Measurements from ENCODE around the gene PCED1A. TPM values are rescaled to one million over a fixed set of nuclear protein-coding genes. Genes with fewer than 3 reads are reported as not detected.

Gene PCED1A
- total RNA-seq, 2 experiments from 2014 or later, result 6.9 to 9.8 TPM

- Histone ChIP-seq H3K4me1 (ENCODE audit: insufficient read depth, low read length, poor library complexity, severe bottlenecking) (no peaks in the 10 kb centered on the region), H4K20me1 (ENCODE audit: insufficient read depth, low read length) (no peaks in the 10 kb centered on the region; the same call in 1 of the 2 replicates), H3K79me2 (ENCODE audit: insufficient read depth, low read depth, low read length) (no peaks in the 10 kb centered on the region), H3K36me3 (ENCODE audit: insufficient read depth, low read length) (no peaks in the 10 kb centered on the region), H3K9me2 (ENCODE audit: insufficient read depth, low read length) (no peaks in the 10 kb centered on the region), H3K9me3 (ENCODE audit: low read length) (no peaks in the 10 kb centered on the region), H2AFZ (ENCODE audit: low read length) (no peak overlapping the region), H3K4me2 (ENCODE audit: low read length) (no peak overlapping the region), H3K4me3 (ENCODE audit: low read depth, low read length, poor library complexity, severe bottlenecking) (no peak overlapping the region), H3K27ac (ENCODE audit: low read depth, low read length, poor library complexity, severe bottlenecking) (no peak overlapping the region)
- CTCF ChIA-PET (ENCODE audit: unreplicated experiment), result no interaction called here
- TF ChIP-seq EZH2phosphoT487 (IDR thresholded peaks at IDR 0.05; ENCODE audit: borderline replicate concordance, low read depth, low read length), result no peak
- intact Hi-C loops (cut with micrococcal nuclease; ENCODE audit: unreplicated experiment), result no loop called here
- BruUV-seq (replicated peaks), result no TSS peak
- DNase-seq (ENCODE audit: low spot score), result no peak
- POLR2A ChIA-PET, result no interaction called here
Measured at GRCh38 chr20:2794202-2794748, 46.2 kb downstream of the PCED1A start.

- Histone ChIP-seq H3K4me2 (ENCODE audit: low read length) (no peak overlapping the region), H3K4me1 (ENCODE audit: insufficient read depth, low read length, poor library complexity, severe bottlenecking) (no peaks in the 10 kb centered on the region), H3K9me3 (ENCODE audit: low read length) (no peaks in the 10 kb centered on the region), H3K79me2 (ENCODE audit: insufficient read depth, low read depth, low read length) (no peaks in the 10 kb centered on the region), H3K27ac (ENCODE audit: low read depth, low read length, poor library complexity, severe bottlenecking) (no peak overlapping the region), H3K9me2 (ENCODE audit: insufficient read depth, low read length) (no peaks in the 10 kb centered on the region), H4K20me1 (ENCODE audit: insufficient read depth, low read length) (no peaks in the 10 kb centered on the region; the same call in 1 of the 2 replicates), H3K36me3 (ENCODE audit: insufficient read depth, low read length) (no peaks in the 10 kb centered on the region), H3K4me3 (ENCODE audit: low read depth, low read length, poor library complexity, severe bottlenecking) (no peak overlapping the region), H2AFZ (ENCODE audit: low read length) (no peak overlapping the region)
- intact Hi-C loops (cut with micrococcal nuclease; ENCODE audit: unreplicated experiment), result no loop called here
- no TSS peak for BruUV-seq (replicated peaks)
- POLR2A ChIA-PET, result interaction anchor here (0.5 kb wide), 1 partner anchor 1352 kb away, joined by 3 read pairs; no protein-coding TSS in a partner anchor
- no peak for TF ChIP-seq EZH2phosphoT487 (IDR thresholded peaks at IDR 0.05; ENCODE audit: borderline replicate concordance, low read depth, low read length)
- TF ChIP-seq CTCF (conservative IDR thresholded peaks at IDR 0.05; ENCODE audit: low read length), result no peak
- DNase-seq (ENCODE audit: low spot score), result no peak
- CTCF ChIA-PET (ENCODE audit: unreplicated experiment), result no interaction called here
Measured at GRCh38 chr20:2793471-2793870, 47.0 kb downstream of the PCED1A start.

Other genes with a start within 250 kb of the PCED1A start
- 580 and 640 TPM in 2 replicates for gene NOP56, start 188.0 kb downstream of the PCED1A start, total RNA-seq (2014; rRNA removed; shearing (Covaris generic))
- gene NOP56, start 188.0 kb downstream of the PCED1A start, total RNA-seq (2022), result 464 and 544 TPM in 2 replicates
- gene IDH3B, start 176.4 kb downstream of the PCED1A start, total RNA-seq (2014; rRNA removed; shearing (Covaris generic)), result 154 and 162 TPM in 2 replicates
- gene IDH3B, start 176.4 kb downstream of the PCED1A start, total RNA-seq (2022), result 123 and 142 TPM in 2 replicates
- gene EBF4, start 147.9 kb downstream of the PCED1A start, total RNA-seq (2014; rRNA removed; shearing (Covaris generic)), result 0.41 and 1.5 TPM in 2 replicates
- gene EBF4, start 147.9 kb downstream of the PCED1A start, total RNA-seq (2022), result 2.6 and 4.4 TPM in 2 replicates
- not detected in 2 replicates for gene CPXM1, start 40.0 kb downstream of the PCED1A start, total RNA-seq (2014; rRNA removed; shearing (Covaris generic))
- gene CPXM1, start 40.0 kb downstream of the PCED1A start, total RNA-seq (2022), result 0.15 TPM in 1 of 2 replicates, not detected in the other
- gene C20orf141, start 25.7 kb downstream of the PCED1A start, total RNA-seq (2014; rRNA removed; shearing (Covaris generic)), result not detected in 2 replicates
- gene C20orf141, start 25.7 kb downstream of the PCED1A start, total RNA-seq (2022), result not detected in 2 replicates
- gene TMEM239, start 24.3 kb downstream of the PCED1A start, total RNA-seq (2014; rRNA removed; shearing (Covaris generic)), result not detected in 2 replicates
- gene TMEM239, start 24.3 kb downstream of the PCED1A start, total RNA-seq (2022), result not detected in 2 replicates
- gene VPS16, start 90 bp upstream of the PCED1A start, total RNA-seq (2014; rRNA removed; shearing (Covaris generic)), result 27.0 and 32.6 TPM in 2 replicates
- 37.8 and 39.0 TPM in 2 replicates for gene VPS16, start 90 bp upstream of the PCED1A start, total RNA-seq (2022)
- 28.1 and 33.3 TPM in 2 replicates for gene PTPRA, start 32.8 kb upstream of the PCED1A start, total RNA-seq (2014; rRNA removed; shearing (Covaris generic))
- gene PTPRA, start 32.8 kb upstream of the PCED1A start, total RNA-seq (2022), result 47.2 and 54.9 TPM in 2 replicates
- gene GNRH2, start 203.0 kb upstream of the PCED1A start, total RNA-seq (2014; rRNA removed; shearing (Covaris generic)), result 0.44 and 0.98 TPM in 2 replicates
- 0.61 and 1.1 TPM in 2 replicates for gene GNRH2, start 203.0 kb upstream of the PCED1A start, total RNA-seq (2022)
- gene MRPS26, start 205.4 kb upstream of the PCED1A start, total RNA-seq (2014; rRNA removed; shearing (Covaris generic)), result 78.1 and 85.8 TPM in 2 replicates
- gene MRPS26, start 205.4 kb upstream of the PCED1A start, total RNA-seq (2022), result 73.2 and 73.3 TPM in 2 replicates
- gene OXT, start 231.0 kb upstream of the PCED1A start, total RNA-seq (2014; rRNA removed; shearing (Covaris generic)), result not detected in 2 replicates
- gene OXT, start 231.0 kb upstream of the PCED1A start, total RNA-seq (2022), result not detected in 2 replicates
- gene AVP, start 244.1 kb upstream of the PCED1A start, total RNA-seq (2014; rRNA removed; shearing (Covaris generic)), result not detected in 2 replicates
- not detected in 2 replicates for gene AVP, start 244.1 kb upstream of the PCED1A start, total RNA-seq (2022)